ENCODE measurements around the gene NSD1. TPM values are rescaled to one million over a fixed set of nuclear protein-coding genes. Genes with fewer than 3 reads are reported as not detected.

Gene NSD1
- total and polyA plus RNA-seq, 2 of the 8 experiments (the other 6 are each of a cell fraction or from before 2014, with no cell fraction given): 22.8 to 168 TPM

DNA sequence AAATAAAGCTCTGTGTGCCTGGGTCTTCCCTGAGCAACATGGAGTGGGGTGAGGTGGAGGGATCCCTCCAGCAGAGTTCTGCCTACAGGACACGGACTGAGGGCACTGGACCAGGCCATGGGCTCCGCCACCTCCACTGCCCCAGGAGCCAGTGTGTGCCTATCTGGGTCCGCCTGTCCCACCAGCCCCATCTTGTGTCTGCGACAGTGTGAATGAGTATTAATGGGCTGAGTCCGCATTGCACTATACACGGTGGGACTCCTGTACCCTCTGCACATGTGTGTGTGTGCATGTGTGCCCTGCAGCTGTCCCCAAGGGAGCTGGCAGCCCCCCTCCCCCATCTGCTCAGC is 35.5 kb upstream of the NSD1 start:
- Histone ChIP-seq H2AFZ (ENCODE audit: low read length) (no peak overlapping the region), H3K4ac (replicated peaks; ENCODE audit: insufficient read length, low read depth, low read length) (no peak overlapping the region), H3K79me2 (ENCODE audit: control insufficient read depth in 1 of 2, insufficient read depth in 2 of 2, low read length in 2 of 2) (no peaks in the 10 kb centered on the region), H3K79me1 (ENCODE audit: low read depth, low read length) (0 out of 2 replicates have a peak, but pooled peaks cover 2% of the 10 kb centered on the region), H2BK120ac (replicated peaks; ENCODE audit: low read depth, low read length) (no peak overlapping the region), H3K9ac (replicated peaks in 1 of 4; ENCODE audit: extremely low read depth in 1 of 4, low read depth in 3 of 4, low read length in 3 of 4) (no peak overlapping the region; a peak in 1 of 7 replicates), H3K36me3 (ENCODE audit: control insufficient read depth in 2 of 4, insufficient read depth in 4 of 4, low read length in 3 of 4) (peaks cover 13 to 22% (median 15%) of the 10 kb centered on the region in 4 experiments; a peak in 7 of 8 replicates), H3K23ac (ENCODE audit: insufficient read length) (no peak overlapping the region), H4K8ac (ENCODE audit: extremely low read depth, insufficient read depth, low read length) (no peak overlapping the region), H3K23me2 (ENCODE audit: low read depth, low read length) (0 out of 2 replicates have a peak, but pooled peaks cover 1% of the 10 kb centered on the region), H3K27me3 (replicated peaks in 1 of 4; ENCODE audit: control insufficient read depth in 3 of 4, extremely low read depth in 1 of 4, insufficient read depth in 3 of 4, low read length in 3 of 4) (no peaks in the 10 kb centered on the region), H3K9me3 (ENCODE audit: insufficient read depth in 2 of 2, low read depth in 1 of 2, low read length in 1 of 2) (no peaks in the 10 kb centered on the region), H2BK15ac (ENCODE audit: low read length) (no peak overlapping the region), H3K4me1 (replicated peaks in 1 of 4; ENCODE audit: control insufficient read depth in 3 of 4, insufficient read depth in 4 of 4, low read length in 3 of 4) (peaks cover 0 to 13% (median 9%) of the 10 kb centered on the region in 4 experiments; a peak in 5 of 7 replicates), H2BK20ac (ENCODE audit: low read length) (no peak overlapping the region), H3K4me2 (ENCODE audit: insufficient read depth in 1 of 2, low read depth in 2 of 2, low read length in 2 of 2) (no peak overlapping the region), H2BK5ac (ENCODE audit: low read depth, low read length) (peak overlapping the region; percentile 44; the same call in 1 of the 2 replicates), H2BK12ac (ENCODE audit: low read depth, low read length) (no peak overlapping the region), H4K5ac (ENCODE audit: insufficient read length, low read depth, low read length) (no peak overlapping the region), H2AK5ac (ENCODE audit: low read depth, low read length) (no peak overlapping the region), H3K56ac (replicated peaks; ENCODE audit: insufficient read length, low read depth, low read length) (no peak overlapping the region), H3K18ac (ENCODE audit: extremely low read depth, low read length) (no peak overlapping the region), H4K91ac (replicated peaks; ENCODE audit: insufficient read length, low read length) (no peak overlapping the region), H3K27ac (ENCODE audit: low read depth, low read length) (no peak overlapping the region), H3K4me3 (ENCODE audit: extremely low read depth in 1 of 4, insufficient read depth in 2 of 4, low read depth in 3 of 4, low read length in 4 of 4) (no peak overlapping the region), H3K14ac (ENCODE audit: insufficient read length) (no peak overlapping the region), H4K20me1 (replicated peaks in 1 of 2; ENCODE audit: control insufficient read depth in 1 of 2, insufficient read depth in 2 of 2, low read length in 2 of 2) (peaks cover 3% of the 10 kb centered on the region in 2 experiments)
- TF ChIP-seq KDM1A (IDR thresholded peaks at IDR 0.05; ENCODE audit: borderline replicate concordance, low read length) (no peak), FOSL1 (IDR thresholded peaks at IDR 0.05; ENCODE audit: insufficient read depth, low read depth, low read length) (no peak), GTF2F1 (IDR thresholded peaks at IDR 0.05; ENCODE audit: borderline replicate concordance, low read depth, low read length) (no peak), SAP30 (IDR thresholded peaks at IDR 0.05; ENCODE audit: insufficient read depth, insufficient replicate concordance, low read length) (no peak), YY1 (IDR thresholded peaks at IDR 0.05; ENCODE audit: low read depth, low read length) (no peak), BRCA1 (IDR thresholded peaks at IDR 0.05; ENCODE audit: low read depth, low read length) (no peak), ASH2L (IDR thresholded peaks at IDR 0.05; ENCODE audit: low read length) (no peak), CREB1 (IDR thresholded peaks at IDR 0.05) (no peak), CEBPB (IDR thresholded peaks at IDR 0.05; ENCODE audit: low read depth, low read length) (no peak), SIX5 (IDR thresholded peaks at IDR 0.05; ENCODE audit: low read depth, low read length) (no peak), HDAC2 (IDR thresholded peaks at IDR 0.05; ENCODE audit: borderline replicate concordance in 1 of 2, low read depth in 2 of 2, low read length in 2 of 2) (no peak)
- TF ChIP-seq, protein P1, sequence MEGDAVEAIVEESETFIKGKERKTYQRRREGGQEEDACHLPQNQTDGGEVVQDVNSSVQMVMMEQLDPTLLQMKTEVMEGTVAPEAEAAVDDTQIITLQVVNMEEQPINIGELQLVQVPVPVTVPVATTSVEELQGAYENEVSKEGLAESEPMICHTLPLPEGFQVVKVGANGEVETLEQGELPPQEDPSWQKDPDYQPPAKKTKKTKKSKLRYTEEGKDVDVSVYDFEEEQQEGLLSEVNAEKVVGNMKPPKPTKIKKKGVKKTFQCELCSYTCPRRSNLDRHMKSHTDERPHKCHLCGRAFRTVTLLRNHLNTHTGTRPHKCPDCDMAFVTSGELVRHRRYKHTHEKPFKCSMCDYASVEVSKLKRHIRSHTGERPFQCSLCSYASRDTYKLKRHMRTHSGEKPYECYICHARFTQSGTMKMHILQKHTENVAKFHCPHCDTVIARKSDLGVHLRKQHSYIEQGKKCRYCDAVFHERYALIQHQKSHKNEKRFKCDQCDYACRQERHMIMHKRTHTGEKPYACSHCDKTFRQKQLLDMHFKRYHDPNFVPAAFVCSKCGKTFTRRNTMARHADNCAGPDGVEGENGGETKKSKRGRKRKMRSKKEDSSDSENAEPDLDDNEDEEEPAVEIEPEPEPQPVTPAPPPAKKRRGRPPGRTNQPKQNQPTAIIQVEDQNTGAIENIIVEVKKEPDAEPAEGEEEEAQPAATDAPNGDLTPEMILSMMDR (IDR thresholded peaks at IDR 0.05; ENCODE audit: control extremely low read depth in 1 of 3, insufficient read depth in 1 of 3, low read depth in 1 of 3, low read length in 3 of 3): no peak
- no peak for DNase-seq (ENCODE audit: low read depth in 1 of 2, low spot score in 2 of 2)
- ChIA-PET POLR2A (ENCODE audit: partially characterized antibody) (interaction anchor here (0.7 to 4.1 kb wide), 6 partner anchors 10 to 34 kb away, joined by 3 to 23 read pairs (median 4); partner anchors contain the start of genes FGFR4 and NSD1), CTCF (ENCODE audit: partially characterized antibody) (interaction anchor here (0.9 to 9.4 kb wide), 5 partner anchors 8 to 190 kb away, joined by 3 to 100 read pairs (median 16); partner anchors contain the start of gene FGFR4)
- 92% methylated on average over 6 of the region's 6 CpGs; no CpG with 5 or more reads in 1 of the 2 experiments for WGBS, 2 experiments (ENCODE audit: extremely low coverage in 1 of 2, insufficient coverage in 1 of 2, insufficient read length in 1 of 2, insufficient replicate concordance in 2 of 2, low coverage in 1 of 2, low lambda C conversion rate in 2 of 2, missing lambda C conversion rate in 1 of 2)
- no peak for FAIRE-seq
